ENCODE data around the gene TMEM53.

Gene TMEM53

GRCh38 chr1:44659566-44659965 lies 14.7 kb downstream of the TMEM53 start (continued):
- TF ChIP-seq, protein P1, sequence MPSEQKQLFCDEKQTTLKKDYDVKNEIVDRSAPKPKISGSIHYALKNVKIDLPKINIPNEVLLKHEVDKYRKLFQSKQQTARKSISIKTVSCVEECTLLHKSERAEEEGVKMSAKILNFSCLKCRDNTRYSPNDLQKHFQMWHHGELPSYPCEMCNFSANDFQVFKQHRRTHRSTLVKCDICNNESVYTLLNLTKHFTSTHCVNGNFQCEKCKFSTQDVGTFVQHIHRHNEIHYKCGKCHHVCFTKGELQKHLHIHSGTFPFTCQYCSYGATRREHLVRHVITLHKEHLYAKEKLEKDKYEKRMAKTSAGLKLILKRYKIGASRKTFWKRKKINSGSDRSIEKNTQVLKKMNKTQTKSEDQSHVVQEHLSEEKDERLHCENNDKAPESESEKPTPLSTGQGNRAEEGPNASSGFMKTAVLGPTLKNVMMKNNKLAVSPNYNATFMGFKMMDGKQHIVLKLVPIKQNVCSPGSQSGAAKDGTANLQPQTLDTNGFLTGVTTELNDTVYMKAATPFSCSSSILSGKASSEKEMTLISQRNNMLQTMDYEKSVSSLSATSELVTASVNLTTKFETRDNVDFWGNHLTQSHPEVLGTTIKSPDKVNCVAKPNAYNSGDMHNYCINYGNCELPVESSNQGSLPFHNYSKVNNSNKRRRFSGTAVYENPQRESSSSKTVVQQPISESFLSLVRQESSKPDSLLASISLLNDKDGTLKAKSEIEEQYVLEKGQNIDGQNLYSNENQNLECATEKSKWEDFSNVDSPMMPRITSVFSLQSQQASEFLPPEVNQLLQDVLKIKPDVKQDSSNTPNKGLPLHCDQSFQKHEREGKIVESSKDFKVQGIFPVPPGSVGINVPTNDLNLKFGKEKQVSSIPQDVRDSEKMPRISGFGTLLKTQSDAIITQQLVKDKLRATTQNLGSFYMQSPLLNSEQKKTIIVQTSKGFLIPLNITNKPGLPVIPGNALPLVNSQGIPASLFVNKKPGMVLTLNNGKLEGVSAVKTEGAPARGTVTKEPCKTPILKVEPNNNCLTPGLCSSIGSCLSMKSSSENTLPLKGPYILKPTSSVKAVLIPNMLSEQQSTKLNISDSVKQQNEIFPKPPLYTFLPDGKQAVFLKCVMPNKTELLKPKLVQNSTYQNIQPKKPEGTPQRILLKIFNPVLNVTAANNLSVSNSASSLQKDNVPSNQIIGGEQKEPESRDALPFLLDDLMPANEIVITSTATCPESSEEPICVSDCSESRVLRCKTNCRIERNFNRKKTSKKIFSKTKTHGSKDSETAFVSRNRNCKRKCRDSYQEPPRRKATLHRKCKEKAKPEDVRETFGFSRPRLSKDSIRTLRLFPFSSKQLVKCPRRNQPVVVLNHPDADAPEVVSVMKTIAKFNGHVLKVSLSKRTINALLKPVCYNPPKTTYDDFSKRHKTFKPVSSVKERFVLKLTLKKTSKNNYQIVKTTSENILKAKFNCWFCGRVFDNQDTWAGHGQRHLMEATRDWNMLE (tag by site-specific recombination; conservative IDR thresholded peaks at IDR 0.05; ENCODE audit: low read depth) = no peak
- TF ChIP-seq ZNF341 (tag by site-specific recombination; IDR thresholded peaks at IDR 0.05; ENCODE audit: low read depth) (no peak), ZBTB6 (tag by site-specific recombination; IDR thresholded peaks at IDR 0.05) (no peak), ZNF610 (tag by site-specific recombination; IDR thresholded peaks at IDR 0.05; ENCODE audit: borderline replicate concordance) (no peak), ZNF175 (tag by site-specific recombination; IDR thresholded peaks at IDR 0.05) (no peak), PRDM1 (tag by site-specific recombination; IDR thresholded peaks at IDR 0.05) (no peak), ZFP37 (tag by site-specific recombination; IDR thresholded peaks at IDR 0.05) (no peak), ZSCAN18 (tag by site-specific recombination; IDR thresholded peaks at IDR 0.05) (no peak), ZNF76 (tag by site-specific recombination; IDR thresholded peaks at IDR 0.05; ENCODE audit: borderline replicate concordance, low read depth) (no peak), ZNF449 (tag by site-specific recombination; IDR thresholded peaks at IDR 0.05) (no peak)

GRCh38 chr1:44655609-44656008 lies 18.7 kb downstream of the TMEM53 start:
- POLR2A ChIA-PET = no interaction called here
- no peak for TF ChIP-seq ZNF169 (tag by site-specific recombination; IDR thresholded peaks at IDR 0.05)
- TF ChIP-seq ZNF654 (tag by site-specific recombination; IDR thresholded peaks at IDR 0.05; ENCODE audit: low read depth) = peak; percentile 18; the same call in 1 of the 2 replicates
- TF ChIP-seq PATZ1 (tag by site-specific recombination; IDR thresholded peaks at IDR 0.05) = no peak
- TF ChIP-seq, protein P2, sequence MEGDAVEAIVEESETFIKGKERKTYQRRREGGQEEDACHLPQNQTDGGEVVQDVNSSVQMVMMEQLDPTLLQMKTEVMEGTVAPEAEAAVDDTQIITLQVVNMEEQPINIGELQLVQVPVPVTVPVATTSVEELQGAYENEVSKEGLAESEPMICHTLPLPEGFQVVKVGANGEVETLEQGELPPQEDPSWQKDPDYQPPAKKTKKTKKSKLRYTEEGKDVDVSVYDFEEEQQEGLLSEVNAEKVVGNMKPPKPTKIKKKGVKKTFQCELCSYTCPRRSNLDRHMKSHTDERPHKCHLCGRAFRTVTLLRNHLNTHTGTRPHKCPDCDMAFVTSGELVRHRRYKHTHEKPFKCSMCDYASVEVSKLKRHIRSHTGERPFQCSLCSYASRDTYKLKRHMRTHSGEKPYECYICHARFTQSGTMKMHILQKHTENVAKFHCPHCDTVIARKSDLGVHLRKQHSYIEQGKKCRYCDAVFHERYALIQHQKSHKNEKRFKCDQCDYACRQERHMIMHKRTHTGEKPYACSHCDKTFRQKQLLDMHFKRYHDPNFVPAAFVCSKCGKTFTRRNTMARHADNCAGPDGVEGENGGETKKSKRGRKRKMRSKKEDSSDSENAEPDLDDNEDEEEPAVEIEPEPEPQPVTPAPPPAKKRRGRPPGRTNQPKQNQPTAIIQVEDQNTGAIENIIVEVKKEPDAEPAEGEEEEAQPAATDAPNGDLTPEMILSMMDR (tag by site-specific recombination; IDR thresholded peaks at IDR 0.05) = peak; percentile 83
- TF ChIP-seq GLIS2 (tag by site-specific recombination; IDR thresholded peaks at IDR 0.05) = peak; percentile 39; the same call in 1 of the 2 replicates
- TF ChIP-seq ZBTB17 (tag by site-specific recombination; IDR thresholded peaks at IDR 0.05) = peak; percentile 75
- TF ChIP-seq ZNF366 (tag by site-specific recombination; conservative IDR thresholded peaks at IDR 0.05) = peak; percentile 64
- TF ChIP-seq PRDM1 (tag by site-specific recombination; IDR thresholded peaks at IDR 0.05) = peak; percentile 68

More at GRCh38 chr1:44655609-44656008, 18.7 kb downstream of the TMEM53 start:
- no peak overlapping the region for H3K4me3 ChIP-seq (ENCODE audit: low read depth, low read length)
- H3K27ac ChIP-seq (ENCODE audit: extremely low read depth, low read depth, low read length) = no peak overlapping the region
- H3K4me1 ChIP-seq (ENCODE audit: control insufficient read depth, insufficient read depth, low read length) = no peaks in the 10 kb centered on the region
- H3K36me3 ChIP-seq (ENCODE audit: control insufficient read depth in 2 of 2, insufficient read depth in 1 of 2, low read length in 2 of 2) = peaks cover 0 to 25% of the 10 kb centered on the region in 2 experiments; a peak in 1 of 3 replicates
- H3K9me3 ChIP-seq (ENCODE audit: control insufficient read depth, insufficient read depth, low read depth, low read length) = no peaks in the 10 kb centered on the region
- CTCF ChIA-PET = interaction anchor here (0.6 to 1.7 kb wide), 11 partner anchors 9 to 1660 kb away, joined by 3 to 7 read pairs (median 4); no protein-coding TSS in a partner anchor

Measured in HEK293 (cell line).